ENCODE measurements around the gene SNN. TPM values are rescaled to one million over a fixed set of nuclear protein-coding genes. Genes with fewer than 3 reads are reported as not detected.

Gene SNN
- total and polyA plus RNA-seq, 10 donors, result 22.3 to 59.5 (median 48.7) TPM

DNA sequence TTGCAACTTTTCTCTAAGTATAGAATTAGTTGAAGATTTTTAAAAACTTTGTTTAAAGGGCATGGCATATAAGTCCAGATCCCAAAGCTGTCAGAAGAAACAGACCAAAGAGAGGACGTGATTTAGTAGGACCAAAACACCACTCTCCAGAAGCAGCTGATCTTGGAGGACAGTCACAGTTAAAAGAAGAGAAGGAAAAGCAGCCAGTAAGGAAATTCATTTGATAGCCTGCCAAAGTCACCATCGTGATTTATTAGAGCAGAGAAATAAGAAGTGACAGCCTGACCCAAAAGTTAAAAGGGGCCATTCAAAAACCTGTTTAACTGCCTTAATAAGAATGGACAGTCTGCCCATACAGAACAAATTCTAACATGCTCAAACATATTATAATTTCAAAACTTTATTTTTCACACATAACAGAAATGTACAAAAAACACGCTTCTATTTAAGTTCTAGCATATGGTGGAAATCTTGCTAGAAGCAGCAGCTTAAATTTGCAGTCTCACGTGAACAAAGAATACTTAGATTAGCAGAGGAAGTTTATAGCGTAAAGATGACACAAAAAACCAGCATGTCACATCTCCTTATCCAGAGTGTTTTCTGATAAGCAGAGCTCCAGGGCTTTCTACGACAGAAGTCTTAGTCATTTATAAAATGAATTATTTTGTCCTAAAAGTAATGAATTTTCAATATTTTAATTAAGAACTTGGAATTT lies 37.2 kb downstream of the SNN start:
- Histone ChIP-seq H3K4me3 (no peak overlapping the region), H3K4me1 (peaks cover 0 to 52% (median 4%) of the 10 kb centered on the region in 6 donors), H3K36me3 (peaks cover 0 to 84% (median 17%) of the 10 kb centered on the region in 6 donors), H3K27ac (no peak overlapping the region), H3K27me3 (replicated peaks in 1 of 7) (no peaks in the 10 kb centered on the region), H3K9me3 (no peaks in the 10 kb centered on the region)
- DNase-seq, result no peak
- TF ChIP-seq POLR2AphosphoS5 (IDR thresholded peaks at IDR 0.05) (no peak), POLR2A (IDR thresholded peaks at IDR 0.05) (no peak)
- TF ChIP-seq, protein P1, sequence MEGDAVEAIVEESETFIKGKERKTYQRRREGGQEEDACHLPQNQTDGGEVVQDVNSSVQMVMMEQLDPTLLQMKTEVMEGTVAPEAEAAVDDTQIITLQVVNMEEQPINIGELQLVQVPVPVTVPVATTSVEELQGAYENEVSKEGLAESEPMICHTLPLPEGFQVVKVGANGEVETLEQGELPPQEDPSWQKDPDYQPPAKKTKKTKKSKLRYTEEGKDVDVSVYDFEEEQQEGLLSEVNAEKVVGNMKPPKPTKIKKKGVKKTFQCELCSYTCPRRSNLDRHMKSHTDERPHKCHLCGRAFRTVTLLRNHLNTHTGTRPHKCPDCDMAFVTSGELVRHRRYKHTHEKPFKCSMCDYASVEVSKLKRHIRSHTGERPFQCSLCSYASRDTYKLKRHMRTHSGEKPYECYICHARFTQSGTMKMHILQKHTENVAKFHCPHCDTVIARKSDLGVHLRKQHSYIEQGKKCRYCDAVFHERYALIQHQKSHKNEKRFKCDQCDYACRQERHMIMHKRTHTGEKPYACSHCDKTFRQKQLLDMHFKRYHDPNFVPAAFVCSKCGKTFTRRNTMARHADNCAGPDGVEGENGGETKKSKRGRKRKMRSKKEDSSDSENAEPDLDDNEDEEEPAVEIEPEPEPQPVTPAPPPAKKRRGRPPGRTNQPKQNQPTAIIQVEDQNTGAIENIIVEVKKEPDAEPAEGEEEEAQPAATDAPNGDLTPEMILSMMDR (IDR thresholded peaks at IDR 0.05 in 8 of 11, conservative IDR thresholded peaks at IDR 0.05 in 3 of 11), result no peak
- 76 to 82% (median 79%) methylated on average over 6 of the region's 6 CpGs for WGBS, 5 donors
- intact Hi-C loops (cut with DNase I; ENCODE audit: low total_unique reads), result no loop called here

DNA sequence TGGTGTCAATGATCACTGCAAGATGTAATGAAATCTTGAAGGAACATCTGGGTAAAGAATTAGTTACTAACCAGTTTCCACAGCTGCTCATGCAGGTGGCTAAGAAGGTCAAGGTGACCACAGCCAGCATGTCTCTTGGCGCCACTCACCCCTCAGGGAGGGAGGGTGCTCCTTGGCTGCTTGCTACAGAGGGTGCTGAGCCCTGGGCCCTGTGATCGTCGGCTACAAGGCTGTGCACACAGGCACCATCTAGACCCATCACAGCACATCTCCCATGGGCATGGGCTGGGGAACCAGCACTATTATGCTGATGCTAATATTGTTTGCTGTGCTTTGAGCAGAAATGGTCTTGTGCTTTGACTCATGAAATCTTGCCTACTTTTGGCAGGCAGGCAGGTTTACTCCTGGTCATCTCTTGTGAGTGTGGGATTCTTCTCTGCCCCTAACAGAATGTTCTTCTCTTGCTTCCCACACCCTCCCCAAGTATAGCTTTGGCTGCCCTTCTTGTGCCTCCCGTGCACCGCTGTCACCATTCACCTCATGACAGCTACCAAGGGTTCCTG lies 38.0 kb downstream of the SNN start:
- no peak for DNase-seq
- intact Hi-C loops (cut with DNase I; ENCODE audit: low total_unique reads), result no loop called here
- peaks cover 0 to 52% (median 6%) of the 10 kb centered on the region in 6 donors for H3K4me1 ChIP-seq

GRCh38 chr16:11707679-11708197 lies 39.5 kb downstream of the SNN start:
- Histone ChIP-seq H3K4me1 (peaks cover 0 to 47% (median 6%) of the 10 kb centered on the region in 6 donors), H3K36me3 (peaks cover 0 to 81% (median 22%) of the 10 kb centered on the region in 6 donors), H3K9me3 (no peaks in the 10 kb centered on the region), H3K27me3 (replicated peaks in 1 of 7) (no peaks in the 10 kb centered on the region), H3K27ac (no peak overlapping the region), H3K4me3 (no peak overlapping the region)
- no peak for DNase-seq
- 91 to 98% (median 95%) methylated on average over 4 of the region's 4 CpGs for WGBS, 5 donors
- intact Hi-C loops (cut with DNase I; ENCODE audit: low total_unique reads), result no loop called here
- TF ChIP-seq POLR2A (IDR thresholded peaks at IDR 0.05) (no peak), POLR2AphosphoS5 (IDR thresholded peaks at IDR 0.05) (no peak)
- TF ChIP-seq, protein P1 (IDR thresholded peaks at IDR 0.05 in 8 of 11, conservative IDR thresholded peaks at IDR 0.05 in 3 of 11), result no peak

More for the DNA sequence above, 38.0 kb downstream of the SNN start:
- peak; percentile 31 to 50 (median 48) for TF ChIP-seq POLR2AphosphoS5 (IDR thresholded peaks at IDR 0.05)
- TF ChIP-seq, protein P1 (IDR thresholded peaks at IDR 0.05 in 8 of 11, conservative IDR thresholded peaks at IDR 0.05 in 3 of 11), result no peak
- TF ChIP-seq POLR2A (IDR thresholded peaks at IDR 0.05), result no peak
- Histone ChIP-seq H3K9me3 (no peaks in the 10 kb centered on the region), H3K36me3 (peaks cover 0 to 84% (median 18%) of the 10 kb centered on the region in 6 donors), H3K27ac (peak overlapping the region in 1 of 8 donors; percentile 39), H3K27me3 (replicated peaks in 1 of 7) (no peaks in the 10 kb centered on the region), H3K4me3 (no peak overlapping the region)
- 88 to 97% (median 92%) methylated on average over 4 to 5 of the region's 5 CpGs for WGBS, 5 donors

- H3K4me1 ChIP-seq, result peaks cover 0 to 47% (median 6%) of the 10 kb centered on the region in 6 donors
- peaks cover 0 to 82% (median 22%) of the 10 kb centered on the region in 6 donors for H3K36me3 ChIP-seq
- no peak for TF ChIP-seq POLR2A (IDR thresholded peaks at IDR 0.05)
- no peak overlapping the region for H3K27ac ChIP-seq
- intact Hi-C loops (cut with DNase I; ENCODE audit: low total_unique reads), result no loop called here
- no peak overlapping the region for H3K4me3 ChIP-seq
- WGBS, 5 donors, result 91 to 100% (median 95%) methylated on average over 1 of the region's 1 CpG
- H3K9me3 ChIP-seq, result no peaks in the 10 kb centered on the region
- DNase-seq, result no peak
- no peaks in the 10 kb centered on the region for H3K27me3 ChIP-seq (replicated peaks in 1 of 7)
Measured at GRCh38 chr16:11708421-11708820, 40.2 kb downstream of the SNN start.
